CD4-positive, alpha-beta T cell treated with Interleukin-10 for 1 hour (primary cell): ENCODE data around the gene AGPAT4.
"Not testable (repeated sequence)": the region's sequence is repeated elsewhere in the genome, so short reads cannot be mapped to it uniquely, and the experiment has no call there.

Experiments used
- DNase-seq: peaks from one replicate; pipeline ENCODE4 v3.0.0-alpha.2; 2020

AGPAT4 gene

GRCh38 chr6:161225681-161226008, 48.2 kb downstream of the AGPAT4 start:
- DNase-seq: no peak

- DNase-seq: not testable (repeated sequence)
These were observed 48.7 kb downstream of the AGPAT4 start for GRCh38 chr6:161224951-161225680.

- no peak for DNase-seq
These were observed 50.2 kb downstream of the AGPAT4 start for GRCh38 chr6:161223646-161224045.

- DNase-seq: no peak
These were observed 51.1 kb downstream of the AGPAT4 start for GRCh38 chr6:161222706-161223234.

- no peak for DNase-seq
These were observed 53.5 kb downstream of the AGPAT4 start for GRCh38 chr6:161220346-161220745.

GRCh38 chr6:161219680-161220079, 54.2 kb downstream of the AGPAT4 start:
- DNase-seq: no peak

GRCh38 chr6:161218222-161218621, 55.6 kb downstream of the AGPAT4 start:
- no peak for DNase-seq

GRCh38 chr6:161217628-161218027, 56.2 kb downstream of the AGPAT4 start:
- no peak for DNase-seq

- no peak for DNase-seq
These were observed 57.1 kb downstream of the AGPAT4 start for GRCh38 chr6:161216616-161217205.

GRCh38 chr6:161215876-161216615, 57.8 kb downstream of the AGPAT4 start:
- no peak for DNase-seq

GRCh38 chr6:161215193-161215592, 58.7 kb downstream of the AGPAT4 start:
- no peak for DNase-seq

GRCh38 chr6:161214722-161215121, 59.1 kb downstream of the AGPAT4 start:
- no peak for DNase-seq

- DNase-seq: no peak
These were observed 61.0 kb downstream of the AGPAT4 start for GRCh38 chr6:161212902-161213301.

- no peak for DNase-seq
These were observed 62.4 kb downstream of the AGPAT4 start for GRCh38 chr6:161211380-161212035.

GRCh38 chr6:161210857-161211256, 63.0 kb downstream of the AGPAT4 start:
- DNase-seq: no peak

GRCh38 chr6:161207200-161207599, 66.7 kb downstream of the AGPAT4 start:
- no peak for DNase-seq

GRCh38 chr6:161204866-161205557, 68.8 kb downstream of the AGPAT4 start:
- DNase-seq: no peak

- DNase-seq: no peak
These were observed 73.1 kb downstream of the AGPAT4 start for GRCh38 chr6:161200610-161201370.

- DNase-seq: no peak
These were observed 74.0 kb downstream of the AGPAT4 start for GRCh38 chr6:161199850-161200249.

GRCh38 chr6:161198783-161199460, 74.9 kb downstream of the AGPAT4 start:
- no peak for DNase-seq

GRCh38 chr6:161198176-161198575, 75.7 kb downstream of the AGPAT4 start:
- no peak for DNase-seq
